CD4-positive, alpha-beta T cell treated with Interleukin-2 at 100 ng/mL for 4 hours (primary cell): ENCODE measurements around the gene GRB14.
"Not testable (repeated sequence)": the region's sequence is repeated elsewhere in the genome, so short reads cannot be mapped to it uniquely, and the experiment has no call there.

Experiments
- DNase-seq: peaks from one replicate; pipeline ENCODE4 v3.0.0-alpha.2; 2020; ENCODE audit warnings: low spot score

GRB14 gene

DNA sequence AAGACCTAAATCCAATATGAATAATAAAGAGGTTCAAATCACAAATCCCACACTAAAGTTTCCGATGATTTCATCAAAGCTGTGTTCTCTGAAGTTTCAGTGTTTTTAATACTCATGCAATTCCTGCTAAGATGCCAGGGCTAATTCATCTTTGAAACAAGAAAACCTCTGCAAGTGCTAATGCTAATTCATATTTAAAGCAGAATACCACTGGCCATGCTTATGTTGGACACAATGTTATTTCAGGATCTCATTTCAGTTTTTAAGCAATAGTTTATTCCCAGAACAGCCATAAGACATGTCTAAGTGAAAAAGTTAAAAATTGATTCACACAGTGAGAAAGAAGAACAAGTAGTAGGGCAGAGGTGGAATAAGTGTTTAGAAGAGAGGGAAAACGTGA lies 62.8 kb downstream of the GRB14 start:
- DNase-seq: no peak

DNA sequence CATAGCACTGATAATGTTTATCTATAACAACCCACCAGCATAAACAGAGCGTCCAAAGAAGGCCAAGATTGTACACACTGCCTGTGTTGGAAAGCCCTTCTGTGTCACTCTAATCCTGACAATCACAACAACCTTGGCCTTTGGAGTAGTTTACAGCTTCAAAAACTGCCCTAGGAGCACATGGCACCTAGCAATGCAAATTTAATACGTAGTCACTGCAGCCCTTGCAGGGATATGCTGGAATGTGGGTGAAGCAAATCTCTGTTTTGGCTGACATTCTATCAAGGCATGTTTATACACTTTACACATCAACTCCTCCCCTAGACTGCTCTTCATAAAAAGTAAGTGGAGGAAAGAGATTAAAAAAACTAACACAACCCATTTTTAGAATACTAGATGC lies 66.8 kb downstream of the GRB14 start:
- DNase-seq: no peak

DNA sequence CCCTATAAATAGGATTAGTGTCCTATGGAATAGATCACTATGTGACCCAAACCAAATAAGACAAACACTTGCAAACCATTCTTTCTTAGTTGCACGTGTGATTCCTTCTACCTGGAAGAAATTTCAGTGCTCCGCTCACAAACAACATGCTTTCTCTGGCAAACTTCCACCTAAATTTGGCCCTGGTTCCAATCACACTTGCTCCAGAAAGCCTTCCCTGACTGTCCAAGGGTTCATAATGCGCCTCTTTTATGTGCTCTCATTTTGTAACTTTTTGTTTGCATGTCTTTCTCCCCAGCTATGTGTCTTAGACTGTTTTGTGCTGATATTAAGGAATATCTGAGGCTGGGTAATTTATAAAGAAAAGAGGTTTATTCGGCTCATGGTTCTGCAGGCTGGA lies 69.8 kb downstream of the GRB14 start:
- no peak for DNase-seq

DNA sequence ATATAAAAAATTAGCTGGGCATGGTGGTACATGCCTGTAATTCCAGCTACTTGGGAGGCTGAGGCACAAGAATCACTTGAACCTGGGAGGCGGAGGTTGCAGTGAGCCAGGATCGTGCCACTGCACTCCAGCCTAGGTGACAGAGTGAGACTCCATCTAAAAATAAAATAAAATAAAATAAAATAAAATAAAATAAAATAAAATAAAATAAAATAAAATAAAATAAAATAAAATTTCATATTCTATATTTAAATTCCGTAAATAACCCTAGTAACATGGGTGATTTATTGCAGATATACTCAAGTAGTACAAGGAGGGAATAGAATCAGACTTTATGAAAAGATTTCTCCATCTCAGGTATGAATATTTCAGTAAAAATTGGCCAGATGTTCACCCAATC lies 71.6 kb downstream of the GRB14 start:
- not testable (repeated sequence) for DNase-seq

DNA sequence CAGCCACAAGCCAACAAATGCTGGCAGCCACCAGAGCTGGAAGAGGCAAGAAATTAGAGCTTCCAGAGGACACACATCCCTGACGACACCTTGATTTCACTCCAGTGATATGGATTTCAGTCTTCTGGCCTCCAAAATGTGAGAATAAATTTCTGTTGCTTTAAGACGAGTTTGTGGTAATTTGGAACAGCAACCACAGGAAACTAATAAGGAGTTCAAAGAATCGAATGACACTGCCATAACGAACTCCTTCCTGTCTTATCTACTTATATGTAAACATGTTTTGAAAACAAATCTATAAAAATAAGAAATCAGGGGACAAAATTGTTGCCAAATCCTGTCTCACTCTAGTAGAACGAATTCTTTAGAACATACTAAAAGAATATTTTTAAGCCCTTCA lies 75.8 kb downstream of the GRB14 start:
- no peak for DNase-seq

DNA sequence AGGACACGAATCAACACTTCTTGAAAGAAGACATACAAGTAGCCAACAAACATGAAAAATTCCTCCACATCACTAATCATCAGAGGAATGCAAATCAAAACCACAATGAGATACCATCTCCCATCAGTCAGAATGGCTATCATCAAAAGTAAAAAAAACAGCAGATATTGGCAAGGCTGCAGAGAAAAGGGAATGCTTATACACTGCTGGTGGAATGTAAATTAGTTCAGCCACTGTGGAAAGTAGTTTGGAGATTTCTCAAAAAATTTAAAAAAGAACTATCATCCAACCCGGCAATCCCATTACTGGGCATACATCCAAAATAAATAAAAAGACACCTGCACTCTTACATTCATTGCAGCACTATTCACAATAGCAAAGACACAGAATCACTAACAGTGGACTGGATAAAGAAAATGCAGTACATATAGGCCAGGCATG lies 78.7 kb downstream of the GRB14 start:
- DNase-seq: no peak

DNA sequence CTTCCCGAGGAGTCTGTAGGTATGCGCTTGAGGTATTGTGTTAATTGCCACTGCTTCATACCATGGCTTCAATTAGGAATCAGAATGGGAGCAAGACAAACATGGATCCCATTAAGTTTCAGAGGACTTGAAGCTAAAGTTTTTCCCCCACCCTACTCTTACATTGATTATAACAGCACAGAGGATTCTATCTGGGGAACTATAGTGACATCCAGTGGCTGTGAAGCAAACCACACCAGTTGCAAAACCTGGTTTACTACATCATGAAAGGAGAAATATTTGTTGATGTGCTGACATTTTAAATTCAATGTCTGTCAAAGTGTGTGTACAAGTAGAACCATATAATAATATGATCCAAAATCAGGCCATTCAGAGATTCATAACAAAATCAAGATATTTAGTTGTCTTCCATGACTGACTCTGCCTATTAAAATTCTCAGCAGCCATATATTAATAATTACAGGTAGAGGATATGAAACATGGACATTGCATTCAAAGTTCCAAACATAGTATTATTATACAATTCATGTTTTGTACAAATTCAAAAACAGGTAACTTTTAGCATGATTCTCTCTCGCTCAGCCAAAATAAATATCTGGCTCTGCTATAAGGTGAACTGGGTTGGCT lies 82.9 kb downstream of the GRB14 start:
- no peak for DNase-seq

DNA sequence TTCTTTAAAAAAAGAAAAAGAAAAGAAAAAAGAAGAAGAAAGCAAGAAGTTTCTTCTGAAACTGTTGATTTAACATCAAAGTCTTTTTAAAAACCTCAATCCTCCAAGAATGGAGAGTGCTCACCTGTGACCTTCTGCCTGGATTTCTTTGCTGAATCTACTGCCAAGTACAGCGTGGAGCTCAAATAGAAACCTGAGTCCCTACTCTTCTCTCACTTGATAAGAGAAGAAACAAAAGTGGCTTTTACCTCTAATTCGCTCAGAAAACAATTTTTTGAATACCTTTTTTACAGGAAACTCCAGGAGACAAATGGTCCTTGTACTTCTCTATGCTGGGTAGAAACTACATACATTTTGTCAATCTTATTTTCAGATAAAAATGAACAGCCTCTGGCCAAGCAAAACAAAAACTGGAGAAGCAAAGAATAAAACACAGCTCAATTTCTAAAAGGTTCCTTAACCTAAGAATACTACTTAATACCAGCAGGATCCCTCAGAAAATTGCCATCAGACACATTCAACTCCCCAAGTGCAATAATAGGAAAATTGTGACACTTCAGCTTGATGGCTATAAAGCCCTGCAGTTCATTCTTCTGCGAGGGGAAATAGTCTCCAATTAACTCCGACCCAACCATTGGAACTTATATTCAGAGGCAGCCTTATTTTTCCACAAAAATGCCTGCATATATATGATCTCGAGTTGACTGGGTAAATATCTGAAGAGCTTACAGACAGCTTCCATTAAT lies 85.8 kb downstream of the GRB14 start:
- no peak for DNase-seq

DNA sequence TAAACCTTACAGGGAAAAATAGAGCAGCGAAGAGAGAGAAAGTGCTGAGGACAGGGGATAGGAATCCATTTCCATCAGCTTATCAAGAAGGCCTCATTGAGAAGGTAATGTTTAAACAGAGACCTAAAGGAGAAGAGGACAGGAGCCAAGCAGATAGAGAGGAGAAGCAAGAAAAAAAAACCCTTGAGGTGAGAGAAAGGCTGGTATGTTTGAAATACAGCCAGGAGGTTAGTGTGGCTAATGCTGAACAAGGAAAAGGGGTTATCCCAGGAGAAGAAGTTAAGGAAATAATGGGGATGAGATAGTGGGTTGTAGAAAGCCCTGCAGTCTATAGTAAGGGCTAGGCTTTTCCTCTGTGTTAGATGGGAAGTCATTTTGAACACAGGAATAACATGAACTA lies 90.8 kb downstream of the GRB14 start:
- no peak for DNase-seq

DNA sequence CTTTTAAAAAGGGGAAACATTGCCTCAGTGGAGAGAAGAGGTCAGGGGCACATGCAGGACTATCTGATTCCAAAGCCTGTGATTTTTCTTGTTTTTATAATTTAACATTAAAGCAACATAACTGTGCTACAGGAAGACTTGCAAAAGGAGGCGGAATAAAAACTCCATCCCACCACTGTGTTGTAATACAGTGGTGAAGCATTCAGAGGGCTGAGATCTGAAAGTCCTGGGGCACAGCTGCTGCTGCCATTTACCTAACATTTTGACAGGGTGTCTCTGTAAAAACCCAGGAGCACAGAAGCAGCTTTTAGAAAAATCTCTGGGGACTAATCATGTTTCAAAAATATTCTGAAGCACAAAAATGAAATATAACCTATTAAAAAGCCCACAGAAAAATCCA lies 97.6 kb downstream of the GRB14 start:
- DNase-seq: no peak

DNA sequence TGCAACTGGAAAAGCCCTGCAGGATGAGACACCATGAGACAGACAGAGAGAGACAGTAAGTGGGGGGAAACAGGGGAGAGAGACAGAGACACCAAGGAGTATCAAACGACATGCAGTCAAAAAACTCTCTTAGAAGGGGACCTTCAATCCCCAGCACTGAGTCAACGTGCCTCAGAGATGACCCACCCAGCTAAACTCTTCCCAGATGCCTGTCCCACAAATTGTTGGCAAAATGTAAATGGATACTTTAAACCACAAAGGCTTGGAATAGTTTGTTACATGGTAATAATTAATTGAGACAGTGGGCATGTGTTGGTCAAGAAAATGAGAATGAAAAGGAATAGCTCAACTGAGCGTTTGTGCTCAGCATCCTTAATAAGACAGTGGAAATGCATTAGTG lies 98.3 kb downstream of the GRB14 start:
- DNase-seq: no peak

DNA sequence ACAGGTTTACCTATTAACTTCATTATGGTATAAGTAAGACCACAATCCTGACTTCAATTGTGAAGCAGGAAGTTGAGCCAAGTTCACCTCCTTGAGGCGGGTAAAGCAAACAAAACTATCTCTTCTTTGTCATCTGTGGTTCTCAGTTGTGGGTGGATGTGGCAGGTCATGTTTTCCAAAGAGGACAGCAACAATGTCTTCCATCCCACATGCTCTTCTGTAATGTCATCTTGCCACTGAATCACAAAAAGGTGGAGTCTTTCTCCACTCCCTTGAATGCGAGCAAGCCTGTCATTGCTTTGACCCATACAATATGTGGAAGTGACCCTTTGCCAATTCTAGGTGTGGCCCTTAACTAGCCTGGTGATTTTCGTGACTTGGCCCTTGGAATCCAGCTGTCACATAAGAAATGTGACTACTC lies 98.7 kb downstream of the GRB14 start:
- no peak for DNase-seq

DNA sequence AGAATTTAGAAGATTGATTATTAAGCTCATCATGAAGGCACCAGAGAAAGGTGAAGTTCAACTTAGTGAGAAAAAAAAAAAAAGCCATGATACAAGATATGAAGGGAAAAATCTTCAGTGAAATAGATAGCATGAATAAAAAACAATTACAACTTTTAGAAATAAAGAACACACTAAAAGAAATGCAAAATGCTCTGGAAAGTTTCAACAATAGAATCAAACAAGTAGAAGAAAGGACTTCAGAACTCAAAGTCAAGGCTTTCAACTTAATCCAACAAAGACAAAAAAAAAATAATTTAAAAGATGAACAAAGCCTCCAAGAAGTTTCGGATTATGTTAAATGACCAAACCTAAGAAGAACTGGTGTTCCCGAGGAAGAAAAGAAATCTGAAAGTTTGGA lies 105.5 kb downstream of the GRB14 start:
- no peak for DNase-seq

DNA sequence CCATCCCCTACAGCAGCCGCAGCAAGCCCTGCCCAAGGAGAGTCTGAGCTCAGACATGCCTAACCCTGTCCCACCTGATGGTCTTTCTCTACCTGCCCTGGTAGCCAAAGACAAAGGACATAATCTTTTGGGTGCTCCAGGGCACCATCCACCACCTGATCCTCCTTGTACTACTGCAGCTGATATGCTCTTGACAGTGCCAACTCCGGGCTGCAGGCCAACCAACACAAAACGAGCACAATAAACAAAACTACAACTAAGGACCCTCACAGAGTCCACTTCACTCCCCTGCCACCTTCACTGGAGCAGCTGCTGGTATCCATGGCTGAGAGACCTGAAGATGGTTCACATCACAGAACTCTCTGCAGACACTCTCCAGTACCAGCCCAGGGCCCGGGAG lies 106.3 kb downstream of the GRB14 start:
- DNase-seq: no peak

DNA sequence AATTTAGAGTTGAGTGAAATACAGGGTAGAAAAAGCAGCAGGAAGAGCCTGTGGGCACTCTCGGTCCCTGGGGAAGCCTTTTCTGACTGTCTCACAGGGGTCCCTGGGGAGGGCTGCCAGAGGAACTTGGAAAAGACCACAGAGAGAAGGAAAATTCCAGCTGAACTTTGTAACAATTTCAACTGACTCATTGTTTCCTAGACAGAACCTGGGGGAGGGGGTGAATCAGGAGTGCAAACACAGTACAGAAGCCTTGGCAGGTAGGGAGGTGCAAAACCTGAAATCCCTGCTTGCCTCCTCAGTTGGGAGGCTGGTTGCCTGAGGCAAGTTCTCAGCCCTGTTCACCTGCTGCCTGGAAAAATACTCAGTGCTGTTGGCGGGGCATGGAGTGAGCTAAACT lies 106.8 kb downstream of the GRB14 start:
- DNase-seq: no peak

DNA sequence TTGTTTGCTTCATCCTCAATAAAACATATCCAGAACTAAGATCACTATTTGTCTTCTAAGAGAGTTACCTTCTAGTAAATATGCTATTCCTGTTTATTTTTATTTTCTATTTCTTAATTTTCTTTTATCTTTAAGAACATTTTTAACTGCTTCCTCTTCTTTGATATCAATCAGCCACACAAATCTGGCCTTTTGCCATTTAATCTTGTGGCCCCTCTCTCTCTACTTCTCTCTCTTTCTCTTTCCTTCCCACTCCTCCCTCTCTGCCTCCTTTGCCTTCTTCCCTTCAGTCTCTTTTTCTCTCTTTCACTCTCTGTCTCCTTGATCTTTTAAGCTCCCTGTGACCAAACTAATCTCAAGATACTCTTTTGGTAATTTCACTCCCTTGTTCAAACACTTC lies 108.4 kb downstream of the GRB14 start:
- DNase-seq: no peak

DNA sequence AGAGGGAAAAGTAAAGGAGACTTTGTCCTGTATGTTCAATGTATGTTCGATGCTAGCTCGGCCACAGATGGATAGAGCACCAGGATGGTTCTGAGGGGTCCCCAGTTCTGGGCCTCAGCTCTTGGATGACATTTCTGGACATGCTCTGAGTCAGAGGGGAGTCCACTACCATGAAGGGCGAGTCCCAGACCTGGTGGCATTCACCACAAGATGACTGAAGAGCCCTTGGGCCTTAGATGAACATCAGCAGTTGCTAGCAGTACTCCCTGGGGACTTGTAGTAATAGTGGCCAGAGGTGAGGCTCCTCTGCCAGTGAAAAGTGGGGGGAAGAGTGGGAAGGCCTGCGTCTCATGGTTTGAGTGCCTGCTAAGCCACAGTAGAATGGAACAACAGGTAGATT lies 109.5 kb downstream of the GRB14 start:
- no peak for DNase-seq

DNA sequence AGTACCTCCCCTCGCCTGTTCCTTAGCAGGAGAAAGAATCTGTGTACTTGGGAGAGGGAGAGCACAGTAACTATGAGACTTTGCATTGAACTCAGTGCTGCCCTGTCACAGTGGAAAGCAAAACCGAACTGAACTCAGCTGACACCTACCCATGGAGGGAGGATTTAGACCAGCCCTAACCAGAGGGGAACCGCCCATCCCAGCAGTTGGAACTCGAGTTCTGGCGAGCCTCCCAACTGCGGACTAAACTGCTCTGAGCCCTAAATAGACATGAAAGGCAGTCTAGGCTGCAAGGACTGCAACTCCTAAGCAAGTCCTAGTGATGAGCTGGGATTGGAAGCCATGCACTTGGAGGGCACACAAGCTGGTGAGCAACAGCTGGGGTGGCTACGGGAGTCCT lies 110.4 kb downstream of the GRB14 start:
- no peak for DNase-seq

DNA sequence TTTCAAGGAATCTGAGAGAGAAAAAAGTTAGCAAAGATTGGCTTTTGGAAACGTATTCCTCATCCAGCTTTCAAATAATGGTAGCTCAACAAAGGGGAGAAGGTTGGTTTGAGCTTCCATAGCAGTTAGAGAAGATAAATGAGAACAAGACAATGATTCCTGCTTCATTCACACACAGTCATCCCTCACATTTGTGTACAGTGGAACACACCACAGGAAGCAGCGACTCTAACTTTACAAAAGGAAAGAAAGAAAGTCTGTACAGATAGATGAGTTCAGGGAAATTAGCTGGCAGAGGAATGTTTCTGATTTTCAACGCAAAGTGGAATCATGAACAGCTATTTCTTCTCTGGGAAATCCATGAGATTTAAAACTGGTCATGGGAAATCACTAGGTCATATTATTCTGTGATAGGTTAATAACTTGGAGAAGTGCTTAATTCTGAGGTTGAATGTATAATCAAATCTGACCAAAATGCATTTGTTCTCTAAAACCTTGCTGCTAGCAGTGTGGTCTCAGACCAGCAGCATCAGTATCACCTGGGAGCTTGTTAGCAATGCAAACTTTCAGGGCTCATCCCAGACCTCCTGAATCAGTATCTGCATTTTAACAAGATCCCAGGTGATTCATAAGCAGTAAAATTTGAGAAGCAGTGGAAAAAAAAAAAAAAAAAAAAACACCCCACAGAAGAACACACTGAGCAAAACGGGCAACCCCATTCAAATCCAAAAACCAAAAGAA lies 112.0 kb downstream of the GRB14 start:
- no peak for DNase-seq

DNA sequence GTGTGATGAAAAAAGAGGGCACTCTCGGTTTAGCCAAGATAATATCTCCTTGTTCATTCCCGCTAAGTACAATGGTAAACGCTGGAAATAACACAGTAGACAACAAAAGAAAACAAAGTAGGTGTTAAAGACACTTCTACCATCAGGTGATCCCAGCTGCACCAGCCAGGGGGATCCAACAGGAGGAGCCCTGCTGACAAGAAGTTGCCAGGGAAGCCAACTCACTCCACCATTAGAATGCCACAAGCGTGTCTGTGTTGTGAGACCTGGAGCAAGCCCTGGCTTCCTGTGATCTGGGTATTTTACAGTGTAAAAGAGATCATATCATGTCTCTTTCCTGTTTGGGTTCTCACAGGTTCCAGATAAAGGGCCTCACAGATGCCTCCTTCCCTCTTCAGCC lies 117.0 kb downstream of the GRB14 start:
- no peak for DNase-seq

DNA sequence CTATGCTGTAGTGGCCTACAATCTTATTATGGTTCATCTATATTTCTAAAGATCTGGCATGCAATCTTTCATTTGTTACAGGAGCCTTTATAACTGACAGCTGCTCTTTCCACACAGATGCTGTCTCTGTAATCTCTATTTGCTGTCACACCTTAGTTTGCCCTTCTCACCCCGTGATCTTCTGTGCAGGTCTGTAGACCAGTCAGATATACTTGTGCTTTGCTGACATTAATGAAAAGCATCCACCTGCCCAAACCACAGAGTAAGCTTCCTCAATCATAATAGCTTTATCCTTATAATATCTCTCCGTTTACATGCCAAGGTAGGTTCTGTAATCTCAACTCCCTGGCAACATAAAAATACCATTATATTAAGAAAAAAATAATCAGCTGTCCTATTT lies 122.4 kb downstream of the GRB14 start:
- no peak for DNase-seq

DNA sequence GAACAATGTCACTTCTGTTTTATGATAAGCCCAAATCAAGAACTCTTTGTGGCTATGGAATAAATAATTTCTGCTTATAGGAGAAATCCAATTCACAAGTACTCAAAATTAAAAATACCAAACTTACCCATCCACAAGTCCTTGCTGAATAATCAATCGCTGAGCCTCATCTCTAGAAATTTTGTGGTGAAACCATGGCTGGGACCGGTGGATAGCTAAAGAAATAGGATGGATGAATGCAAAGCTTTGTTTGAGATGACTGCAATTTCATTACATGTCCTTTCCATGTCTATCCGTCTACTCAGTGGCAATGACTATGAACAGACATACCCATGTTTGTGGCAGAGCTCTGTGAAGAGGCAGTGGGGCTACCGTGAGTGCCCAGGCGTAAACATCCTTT lies 124.4 kb downstream of the GRB14 start:
- no peak for DNase-seq

DNA sequence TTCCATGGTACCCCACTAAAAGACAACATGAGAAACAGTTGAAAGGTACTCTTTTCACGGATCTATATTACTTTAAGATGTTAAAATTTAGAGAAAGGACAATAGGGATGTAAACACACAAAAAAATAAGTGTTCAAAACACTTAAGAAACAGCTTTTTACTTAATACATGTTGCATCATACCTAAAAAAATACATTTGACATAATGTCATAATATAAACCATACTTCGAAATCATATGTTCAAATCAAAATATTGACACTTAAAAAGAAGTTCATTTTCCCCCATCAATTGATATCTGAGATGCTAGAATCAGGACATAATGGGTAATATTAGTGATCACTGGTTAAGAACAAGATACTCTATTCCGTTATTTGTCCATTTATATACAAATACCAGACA lies 124.9 kb downstream of the GRB14 start:
- DNase-seq: no peak
